AG10803 (cell line): ENCODE results near the gene PHETA1.
"Not testable (repeated sequence)": the region's sequence is repeated elsewhere in the genome, so short reads cannot be mapped to it uniquely, and the experiment has no call there.

Source experiments
- DNase-seq: peaks from one replicate; pipeline ENCODE4 v3.0.0; 2010; ENCODE audit warnings: low read depth
- H3K4me3 ChIP-seq: 2 replicates; pipeline ENCODE4 v1.5.1; 2011; ENCODE audit warnings: mild to moderate bottlenecking, low read length, control low read depth
- TF ChIP-seq, protein P1 (sequence below): conservative IDR thresholded peaks from 2 replicates; pipeline ENCODE4 v1.5.1; 2011; ENCODE audit warnings: mild to moderate bottlenecking, low read length, control low read depth, inconsistent platforms

PHETA1 gene

DNA sequence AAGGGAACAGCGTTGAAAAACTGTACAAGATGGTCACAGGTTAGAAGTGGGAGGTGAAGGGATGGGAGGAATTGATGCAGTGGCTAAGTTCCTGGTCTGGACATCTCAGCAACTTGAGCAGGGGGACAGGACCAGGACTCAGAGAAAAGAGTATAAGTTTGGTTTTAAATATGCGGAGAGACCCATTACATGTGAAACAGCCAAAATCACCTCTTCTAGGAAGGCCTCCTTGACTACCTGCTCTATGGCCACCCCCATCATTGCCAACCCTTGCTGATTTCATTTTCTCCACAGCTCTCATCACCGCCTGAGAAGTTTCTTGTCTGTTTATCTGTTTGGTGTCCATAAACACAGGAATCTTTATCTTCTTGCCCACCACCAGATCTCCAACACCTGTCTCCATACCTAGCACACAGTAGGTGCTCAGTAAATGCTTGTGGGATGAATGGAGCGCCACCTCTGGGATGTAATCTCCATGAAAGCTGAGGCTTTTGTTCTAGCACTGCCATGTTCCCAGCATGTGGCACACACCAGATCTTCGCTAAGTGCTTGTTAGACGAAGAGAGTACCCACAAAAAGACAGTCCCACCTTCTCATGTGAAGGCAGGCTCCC is 11.2 kb upstream of the PHETA1 start:
- no peak for DNase-seq

DNA sequence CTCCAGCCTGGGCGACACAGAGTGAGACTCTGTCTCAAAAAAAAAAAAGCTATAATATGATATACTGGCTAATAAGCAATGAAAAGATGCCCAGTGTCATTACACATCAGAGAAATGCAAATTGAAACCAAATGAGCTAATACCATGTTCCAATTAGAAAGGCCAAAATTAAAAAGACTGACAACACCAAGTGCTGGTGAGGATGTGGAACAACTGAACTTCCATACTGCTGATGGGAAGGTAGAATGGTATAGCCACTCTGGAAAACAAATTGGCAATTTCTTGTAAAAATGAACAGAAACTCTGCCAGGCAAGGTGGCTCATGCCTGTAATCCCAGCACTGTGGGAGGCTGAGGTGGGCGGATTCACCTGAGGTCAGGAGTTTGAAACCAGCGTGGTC is 8.5 kb upstream of the PHETA1 start:
- TF ChIP-seq, protein P1, sequence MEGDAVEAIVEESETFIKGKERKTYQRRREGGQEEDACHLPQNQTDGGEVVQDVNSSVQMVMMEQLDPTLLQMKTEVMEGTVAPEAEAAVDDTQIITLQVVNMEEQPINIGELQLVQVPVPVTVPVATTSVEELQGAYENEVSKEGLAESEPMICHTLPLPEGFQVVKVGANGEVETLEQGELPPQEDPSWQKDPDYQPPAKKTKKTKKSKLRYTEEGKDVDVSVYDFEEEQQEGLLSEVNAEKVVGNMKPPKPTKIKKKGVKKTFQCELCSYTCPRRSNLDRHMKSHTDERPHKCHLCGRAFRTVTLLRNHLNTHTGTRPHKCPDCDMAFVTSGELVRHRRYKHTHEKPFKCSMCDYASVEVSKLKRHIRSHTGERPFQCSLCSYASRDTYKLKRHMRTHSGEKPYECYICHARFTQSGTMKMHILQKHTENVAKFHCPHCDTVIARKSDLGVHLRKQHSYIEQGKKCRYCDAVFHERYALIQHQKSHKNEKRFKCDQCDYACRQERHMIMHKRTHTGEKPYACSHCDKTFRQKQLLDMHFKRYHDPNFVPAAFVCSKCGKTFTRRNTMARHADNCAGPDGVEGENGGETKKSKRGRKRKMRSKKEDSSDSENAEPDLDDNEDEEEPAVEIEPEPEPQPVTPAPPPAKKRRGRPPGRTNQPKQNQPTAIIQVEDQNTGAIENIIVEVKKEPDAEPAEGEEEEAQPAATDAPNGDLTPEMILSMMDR, result no peak
- DNase-seq, result no peak
- no peak overlapping the region for H3K4me3 ChIP-seq

More for the DNA sequence above, 11.2 kb upstream of the PHETA1 start:
- H3K4me3 ChIP-seq, result no peak overlapping the region
- TF ChIP-seq, protein P1, result no peak

DNA sequence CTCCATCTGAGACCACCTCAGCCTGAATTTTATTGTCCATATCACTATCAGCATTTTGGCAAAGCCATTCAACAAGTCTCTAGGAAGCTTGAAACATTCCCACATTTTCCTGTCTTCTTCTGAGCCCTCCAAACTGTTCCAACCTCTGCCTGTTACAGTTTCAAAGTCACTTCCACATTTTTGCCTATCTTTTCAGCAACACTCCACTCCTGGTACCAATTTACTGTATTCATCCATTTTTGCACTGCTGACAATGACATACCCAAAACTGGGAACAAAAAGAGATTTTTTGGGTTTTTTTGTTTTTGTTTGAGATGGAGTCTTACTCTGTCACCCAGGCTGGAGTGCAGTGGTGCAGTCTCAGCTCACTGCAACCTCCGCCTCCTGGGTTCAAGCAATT is 4.3 kb upstream of the PHETA1 start:
- not testable (repeated sequence) for DNase-seq, H3K4me3 ChIP-seq

DNA sequence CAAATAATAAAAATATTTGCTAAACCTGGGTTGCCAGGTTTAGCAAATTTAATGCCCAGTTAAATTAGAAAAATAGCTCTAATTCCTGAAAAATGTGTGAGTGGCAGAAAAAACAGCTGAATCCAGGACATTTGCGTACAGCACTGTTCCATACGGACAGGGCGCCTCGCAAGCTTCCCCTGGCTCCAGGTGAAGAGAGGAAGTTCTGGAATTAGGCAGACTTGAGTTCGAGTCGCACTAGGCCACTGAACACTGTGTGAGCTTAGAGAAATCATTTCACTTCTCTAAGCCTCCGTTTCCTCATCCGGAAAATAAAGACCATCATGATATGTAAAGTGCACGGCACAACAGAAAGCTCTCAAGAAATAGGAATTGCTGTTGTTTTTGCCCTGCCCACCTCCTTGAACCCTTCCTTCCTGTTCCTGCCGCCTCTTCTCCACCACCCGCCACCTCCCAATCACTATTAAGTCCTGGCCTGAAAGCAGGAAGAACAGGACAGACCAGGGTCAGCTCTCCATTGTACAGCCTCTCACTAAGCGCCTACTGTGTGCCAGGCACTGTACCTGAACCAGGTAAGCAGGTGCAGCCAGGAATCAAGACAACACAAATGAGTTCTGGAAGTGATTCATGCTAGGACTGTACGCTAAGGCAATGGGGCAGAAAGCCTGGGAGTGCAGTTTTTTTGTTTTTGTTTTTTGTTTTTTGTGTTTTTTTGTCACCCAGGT is 763 bp upstream of the PHETA1 start:
- TF ChIP-seq, protein P1, result no peak
- no peak for DNase-seq
- H3K4me3 ChIP-seq, result peak overlapping the region; percentile 87

DNA sequence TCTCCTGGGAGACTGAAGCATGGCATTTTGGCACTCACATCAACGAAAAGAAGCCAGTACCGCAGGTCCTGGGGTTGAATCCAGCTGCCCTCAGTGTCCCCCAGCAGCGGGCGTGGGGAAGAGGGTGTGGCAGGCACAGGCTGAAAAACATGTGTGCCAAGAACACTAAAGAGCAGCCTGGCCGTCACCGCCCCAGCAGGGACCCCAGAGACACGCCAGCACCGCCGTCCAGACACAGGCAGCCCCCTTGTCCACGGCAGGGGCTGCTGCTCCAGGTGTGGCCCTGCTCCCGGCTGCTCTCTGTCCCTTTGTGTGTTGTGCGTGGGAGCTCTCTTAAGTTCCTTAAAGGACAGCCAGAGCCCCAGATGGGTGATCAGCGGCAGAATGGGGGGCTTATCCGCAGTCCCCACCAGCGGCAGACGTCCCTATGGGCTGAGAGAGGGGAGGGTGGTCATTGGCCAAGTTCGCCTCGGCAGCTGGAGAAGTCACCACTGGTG is 556 bp downstream of the PHETA1 start:
- TF ChIP-seq, protein P1, result no peak
- no peak for DNase-seq
- peak overlapping the region; percentile 87 for H3K4me3 ChIP-seq

DNA sequence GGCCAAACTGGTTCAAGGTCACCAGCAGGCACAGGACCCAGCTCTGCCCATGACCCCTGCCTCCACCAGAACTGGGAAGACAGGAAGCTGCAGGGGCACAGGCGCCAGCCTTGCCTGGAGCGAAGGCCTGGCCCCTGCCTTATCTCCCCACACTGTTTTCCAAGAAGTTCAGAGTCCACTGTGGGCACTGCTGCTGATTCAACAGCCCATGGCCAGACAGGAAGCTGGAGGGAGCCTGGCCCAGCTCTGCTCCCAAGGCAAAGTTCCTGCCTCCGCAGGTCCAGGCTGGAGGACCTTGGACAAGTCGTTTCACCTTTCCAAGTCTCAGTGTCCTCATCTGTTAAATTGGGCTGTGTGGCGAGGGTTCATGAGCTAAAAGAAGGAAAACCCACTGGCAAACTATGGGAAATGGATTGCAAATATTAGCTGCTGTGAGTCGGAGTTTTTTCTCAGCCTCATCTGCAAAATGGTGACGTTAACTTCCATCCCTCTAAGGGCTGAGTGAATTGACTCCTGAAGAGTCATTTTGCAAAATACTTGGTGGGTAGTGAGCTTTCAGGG is 1.2 kb downstream of the PHETA1 start:
- H3K4me3 ChIP-seq, result peak overlapping the region; percentile 87
- TF ChIP-seq, protein P1, result no peak
- DNase-seq, result no peak

DNA sequence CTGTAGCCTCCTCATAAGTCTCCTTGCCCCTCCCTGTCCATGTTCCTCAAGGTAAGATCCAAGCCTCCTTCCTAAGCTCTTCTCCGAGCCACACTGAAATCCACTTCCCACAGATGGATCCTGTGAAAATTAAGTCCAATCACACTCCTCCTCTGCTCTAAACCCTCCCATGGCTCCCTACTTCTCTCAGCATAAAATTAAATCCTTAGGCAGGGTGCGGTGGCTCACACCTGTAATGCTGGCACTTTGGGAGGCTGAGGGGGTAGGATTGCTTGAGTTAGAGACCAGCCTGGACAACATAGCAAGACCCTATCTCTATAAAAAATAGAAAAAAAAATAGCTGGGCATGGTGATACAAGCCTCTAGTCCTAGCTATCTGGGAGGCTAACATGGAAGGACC is 2.3 kb downstream of the PHETA1 start:
- H3K4me3 ChIP-seq, result no peak overlapping the region
- TF ChIP-seq, protein P1, result no peak
- DNase-seq, result no peak
